Fibroblast of skin of right quadriceps (primary cell): ENCODE data around the gene NWD2.
"Not testable (repeated sequence)": the region's sequence is repeated elsewhere in the genome, so short reads cannot be mapped to it uniquely, and the experiment has no call there.

ENCODE experiments used
- DNase-seq: peaks from one replicate; pipeline ENCODE4 v3.0.0-alpha.2; 2013

The NWD2 gene

DNA sequence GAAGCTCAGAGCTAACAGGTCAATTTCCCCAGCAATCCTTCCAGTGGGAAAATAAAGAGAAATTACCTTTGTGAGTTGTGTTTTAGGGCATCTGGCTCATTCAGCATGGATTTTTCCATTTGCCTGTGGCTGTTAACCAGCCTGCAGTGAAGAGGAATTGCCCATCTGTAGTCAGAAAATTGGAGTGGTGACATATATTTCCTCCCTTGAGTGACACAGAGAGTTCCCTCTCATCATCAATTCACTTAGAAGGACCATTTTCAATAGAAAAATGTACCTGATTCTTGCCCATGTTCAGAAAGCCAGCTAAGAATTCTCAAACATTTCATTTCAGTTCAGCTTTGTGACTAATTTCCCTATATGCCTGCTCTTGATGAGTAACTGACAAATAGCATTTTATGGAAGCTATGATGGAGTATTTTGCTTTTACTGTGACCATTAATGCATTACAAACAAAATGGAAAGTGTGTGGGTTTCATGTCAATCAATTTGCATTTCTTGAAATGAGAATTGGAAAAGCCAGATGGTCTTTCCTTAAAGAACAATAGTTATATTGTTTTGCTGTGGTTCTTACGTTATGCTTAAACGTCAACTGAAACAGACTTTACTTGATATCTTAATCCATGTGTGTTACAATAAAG is 155.8 kb downstream of the NWD2 start:
- no peak for DNase-seq

DNA sequence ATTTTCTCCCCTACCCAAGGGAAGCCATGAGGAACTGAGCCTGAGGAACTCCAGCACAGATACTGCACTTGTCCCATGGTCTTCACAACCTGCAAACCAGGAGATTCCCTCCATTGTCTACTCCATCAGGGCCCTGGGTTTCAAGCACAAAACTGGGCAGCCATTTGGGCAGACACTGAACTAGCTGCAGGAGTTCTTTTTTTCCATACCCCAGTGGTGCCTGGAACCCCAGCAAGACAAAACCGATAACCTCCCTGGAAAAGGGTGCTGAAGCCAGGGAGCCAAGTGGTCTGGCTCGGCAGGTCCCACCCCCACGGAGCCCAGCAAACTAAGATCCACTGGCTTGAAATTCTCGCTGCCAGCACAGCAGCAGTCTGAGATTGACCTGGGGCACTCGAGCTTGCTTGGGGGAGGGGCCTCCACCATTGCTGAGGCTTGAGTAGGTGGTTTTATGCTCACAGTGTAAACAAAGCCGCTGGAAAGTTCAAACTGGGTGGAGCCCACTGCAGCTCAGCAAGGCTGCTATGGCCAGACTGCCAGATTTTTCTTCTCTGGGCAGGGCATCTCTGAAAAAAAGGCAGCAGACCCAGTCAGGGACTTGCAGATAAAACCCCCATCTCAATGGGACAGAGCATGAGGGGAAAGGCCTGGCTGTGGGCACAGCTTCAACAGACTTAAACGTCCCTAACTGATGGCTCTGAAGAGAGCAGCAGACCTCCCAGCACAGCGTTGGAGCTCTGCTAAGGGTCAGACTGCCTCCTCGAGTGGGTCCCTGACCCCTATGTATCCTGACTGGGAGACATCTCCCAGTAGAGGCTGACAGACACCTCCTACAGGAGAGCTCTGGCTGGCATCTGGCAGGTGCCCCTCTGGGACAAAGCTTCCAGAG is 163.6 kb downstream of the NWD2 start:
- DNase-seq: not testable (repeated sequence)

DNA sequence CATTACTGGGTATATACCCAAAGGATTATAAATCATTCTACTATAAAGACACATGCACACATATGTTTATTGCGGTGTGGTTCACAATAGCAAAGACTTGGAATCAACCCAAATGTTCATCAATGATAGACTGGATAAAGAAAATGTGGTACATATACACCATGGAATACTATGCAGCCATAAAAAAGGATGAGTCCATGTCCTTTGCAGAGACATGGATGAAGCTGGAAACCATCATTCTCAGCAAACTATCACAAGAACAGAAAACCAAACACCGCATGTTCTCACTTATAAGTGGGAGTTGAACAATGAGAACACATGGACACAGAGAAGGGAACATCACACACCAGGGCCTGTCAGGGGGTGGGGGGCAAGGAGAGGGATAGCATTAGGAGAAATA is 169.1 kb downstream of the NWD2 start:
- not testable (repeated sequence) for DNase-seq

DNA sequence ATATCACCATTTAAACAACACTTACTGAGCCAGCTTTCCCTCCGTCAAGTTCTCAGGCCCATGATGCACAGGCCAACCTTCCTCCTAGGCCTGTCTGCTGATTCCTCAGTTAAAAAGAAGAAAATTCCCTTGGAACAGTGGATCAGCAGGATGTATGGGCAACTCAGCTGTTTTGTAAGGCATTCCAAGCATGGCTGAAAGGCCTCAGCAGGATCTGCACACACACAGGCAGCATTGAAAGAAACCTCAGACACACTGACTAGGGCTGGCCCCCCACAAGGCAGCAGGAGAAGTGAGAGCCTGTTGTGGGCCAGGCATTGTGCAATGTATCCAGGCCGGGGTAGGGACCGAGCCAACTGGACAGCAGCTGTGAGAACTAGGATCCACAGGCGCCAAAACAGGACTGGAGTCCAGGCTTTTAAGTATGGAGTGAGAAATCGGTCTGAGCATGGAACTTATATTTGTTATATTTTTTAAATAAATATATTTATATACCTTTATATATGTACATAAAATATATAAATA is 171.4 kb downstream of the NWD2 start:
- DNase-seq: no peak

DNA sequence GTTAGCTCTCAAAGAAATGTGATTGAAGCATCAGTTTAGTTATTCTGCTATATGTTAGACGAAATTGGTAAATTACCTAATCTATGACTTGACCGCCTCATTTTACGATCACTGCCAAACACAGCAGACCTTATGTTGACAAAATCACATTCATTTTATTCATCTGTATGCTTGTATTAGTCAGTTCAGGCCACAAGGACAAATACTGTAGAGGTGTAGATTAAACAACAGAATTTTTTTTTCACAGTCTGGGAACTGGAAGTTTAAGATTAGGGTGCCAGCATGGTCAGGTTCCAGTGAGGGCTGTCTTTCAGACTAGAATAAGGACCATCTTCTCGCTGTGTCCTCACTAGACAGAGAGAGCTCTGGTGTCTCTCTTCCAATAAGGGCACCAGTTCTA is 177.1 kb downstream of the NWD2 start:
- no peak for DNase-seq

DNA sequence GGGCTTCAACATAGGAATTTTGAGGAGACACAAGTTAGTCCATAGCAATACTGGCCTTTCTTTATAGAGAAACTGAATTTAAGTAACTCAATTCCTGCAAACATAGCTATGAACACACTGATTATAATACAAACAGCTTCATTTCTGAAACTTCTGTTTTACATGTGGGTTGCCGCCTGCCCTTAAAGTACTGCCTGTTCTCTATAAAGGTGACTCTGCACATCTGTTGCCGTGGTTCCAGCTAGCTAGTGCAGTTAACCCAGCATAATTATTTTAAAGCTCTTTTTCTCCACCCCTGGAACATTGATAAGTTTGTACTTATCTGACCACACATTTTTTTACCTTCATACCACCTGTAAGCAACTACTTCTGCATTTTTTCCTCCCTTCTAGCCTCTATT is 177.6 kb downstream of the NWD2 start:
- no peak for DNase-seq

DNA sequence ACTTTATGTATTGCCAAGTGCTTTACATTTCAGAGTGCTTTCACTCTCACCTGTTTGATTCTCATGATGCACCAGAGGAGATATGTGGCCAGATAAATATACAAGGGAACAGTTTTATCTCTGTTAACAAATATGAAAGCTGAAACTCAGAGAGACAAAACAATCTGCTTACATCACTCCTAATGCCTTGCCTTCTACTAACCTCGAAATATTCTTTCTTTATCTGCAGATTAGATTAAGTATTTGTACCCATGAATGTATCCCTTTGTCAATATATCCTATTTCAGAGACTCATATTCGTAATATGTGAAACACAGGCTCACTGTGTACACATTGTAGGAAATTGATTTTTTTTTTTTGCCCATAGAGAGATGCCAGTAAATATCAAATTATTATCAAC is 178.1 kb downstream of the NWD2 start:
- DNase-seq: no peak

DNA sequence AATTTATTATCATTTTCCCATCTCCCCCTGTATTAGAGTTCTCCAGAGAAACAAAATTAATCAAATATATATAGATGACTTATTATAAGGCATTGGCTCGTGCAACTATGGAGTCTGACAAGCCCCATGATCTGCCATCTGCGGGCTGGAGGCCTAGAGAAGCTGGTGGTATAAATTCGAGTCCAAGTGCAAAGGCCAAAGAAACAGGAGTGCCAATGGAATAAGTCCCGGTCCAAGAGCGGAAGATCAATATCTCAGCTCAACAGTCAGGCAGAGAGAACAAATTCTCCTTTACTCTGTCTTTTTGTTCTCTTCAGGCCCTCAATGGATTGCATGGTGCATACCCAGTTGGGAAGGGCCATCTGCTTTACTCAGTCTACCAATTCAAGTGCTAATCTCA is 178.8 kb downstream of the NWD2 start:
- DNase-seq: no peak

DNA sequence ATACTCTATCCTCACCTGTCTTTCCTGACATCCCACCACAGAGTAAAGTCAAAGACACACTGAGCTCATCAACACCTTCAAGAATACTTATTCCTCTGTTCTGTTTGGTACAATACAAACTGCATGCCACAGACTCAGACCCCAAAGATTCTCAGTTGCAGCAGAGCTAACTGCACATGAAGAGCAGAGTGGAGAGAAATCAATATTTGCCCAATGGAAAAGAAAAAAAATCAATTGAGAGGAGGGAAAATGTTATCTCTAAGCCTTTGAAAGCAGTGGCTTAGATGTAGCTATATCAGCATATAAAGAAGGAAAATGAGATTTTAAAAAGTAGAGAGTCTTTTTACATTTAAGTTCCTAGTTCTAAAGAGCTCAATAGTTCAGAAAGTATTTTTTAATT is 180.2 kb downstream of the NWD2 start:
- no peak for DNase-seq

DNA sequence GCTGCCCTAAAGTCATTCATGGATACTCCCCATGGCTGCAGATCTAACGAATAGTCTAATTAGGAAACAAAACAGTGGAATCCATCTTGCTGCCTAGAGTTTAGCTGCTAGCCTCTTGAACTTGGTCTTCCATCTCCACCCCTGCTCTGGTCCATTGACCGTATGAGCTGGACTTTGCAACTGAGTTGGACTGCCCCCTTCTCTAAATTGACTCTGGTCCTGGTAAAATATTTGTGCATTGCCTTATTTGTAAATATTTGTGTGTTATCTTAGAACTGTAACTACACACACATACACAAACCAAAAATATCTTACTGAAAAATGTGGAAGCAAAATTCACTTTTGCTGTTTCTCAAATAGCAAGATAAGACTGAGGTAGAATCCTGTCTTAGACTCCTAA is 181.3 kb downstream of the NWD2 start:
- no peak for DNase-seq

DNA sequence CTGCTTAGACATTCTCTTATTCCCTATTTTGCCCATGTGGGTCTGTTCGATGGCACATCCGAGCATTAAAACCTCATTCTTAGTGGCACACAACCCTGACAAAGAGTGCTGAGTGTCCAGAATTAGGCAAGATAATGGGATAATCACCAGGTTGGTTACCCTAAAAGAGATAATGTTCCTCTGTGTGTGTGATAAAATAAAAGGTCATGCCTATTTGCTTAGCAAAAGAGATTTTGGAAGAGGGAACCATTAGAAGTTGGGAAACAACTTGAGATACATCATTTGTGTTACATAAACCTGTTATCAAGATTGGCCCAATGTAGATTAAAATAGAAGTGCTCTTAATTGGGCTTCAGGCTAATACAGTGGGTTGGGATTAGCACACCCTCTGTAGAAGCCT is 182.7 kb downstream of the NWD2 start:
- no peak for DNase-seq

DNA sequence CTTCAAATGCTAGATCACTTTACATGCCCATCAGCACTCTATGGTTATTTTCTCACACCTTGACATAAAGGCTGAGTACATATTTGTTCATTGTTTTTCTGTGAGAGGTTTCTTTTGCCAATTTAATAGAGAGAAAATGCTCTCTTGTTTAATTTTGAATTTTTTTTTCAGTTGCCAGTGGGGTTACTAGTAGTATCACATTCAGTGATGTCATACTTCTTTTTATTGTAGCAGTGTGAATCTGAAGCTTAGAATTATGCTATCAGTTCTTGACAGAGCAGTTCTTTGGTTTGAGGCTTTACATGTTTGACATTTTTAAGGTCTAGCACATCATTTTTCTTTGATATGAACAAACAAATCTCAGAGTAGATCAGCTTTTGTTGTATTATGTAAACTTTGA is 185.4 kb downstream of the NWD2 start:
- no peak for DNase-seq

DNA sequence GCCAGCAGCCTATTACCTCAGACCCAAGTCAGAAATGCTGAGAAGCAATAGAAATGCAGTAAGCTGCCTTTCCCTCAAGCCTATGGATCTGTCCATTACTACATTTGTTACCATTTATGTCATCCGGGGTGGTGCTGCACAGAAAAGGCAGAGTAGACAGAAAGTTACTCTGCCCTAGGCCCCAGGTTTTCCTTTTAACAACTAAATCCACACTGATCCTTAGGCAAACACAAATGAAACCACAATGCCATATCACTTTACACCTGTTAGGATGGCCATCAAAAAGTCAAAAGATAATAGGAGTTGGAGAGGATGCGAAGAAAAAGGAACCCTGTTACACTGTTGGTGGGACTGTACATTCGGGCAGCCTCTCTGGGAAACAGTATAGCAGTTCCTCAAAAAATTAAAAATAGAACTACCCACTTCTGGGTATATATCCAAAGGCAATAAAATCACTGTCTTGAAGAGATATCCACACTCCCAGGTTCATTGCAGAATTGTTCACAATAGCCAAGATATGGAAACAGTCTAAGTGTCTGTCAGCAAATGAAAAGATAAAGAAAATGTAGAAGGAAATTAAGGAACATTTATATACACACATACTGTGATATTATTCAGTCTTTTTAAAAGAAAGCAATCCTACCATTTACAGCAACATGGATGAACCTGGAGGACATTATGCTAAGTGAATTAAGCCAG is 186.3 kb downstream of the NWD2 start:
- DNase-seq: no peak

DNA sequence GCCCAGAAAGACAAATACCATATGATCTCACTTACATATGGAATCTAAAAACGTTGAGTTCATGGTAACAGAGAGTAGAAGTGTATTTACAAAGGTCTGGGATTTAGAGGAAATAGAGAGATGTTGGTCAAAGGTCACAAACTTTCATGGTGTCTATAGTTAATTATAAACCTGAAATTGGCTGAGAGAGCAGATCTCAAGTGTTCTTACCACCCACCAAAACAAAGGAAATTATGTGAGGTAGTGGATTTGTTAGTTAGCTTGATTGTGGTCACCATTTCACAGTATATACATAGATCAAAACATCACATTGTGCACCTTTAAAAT is 186.8 kb downstream of the NWD2 start:
- DNase-seq: no peak

DNA sequence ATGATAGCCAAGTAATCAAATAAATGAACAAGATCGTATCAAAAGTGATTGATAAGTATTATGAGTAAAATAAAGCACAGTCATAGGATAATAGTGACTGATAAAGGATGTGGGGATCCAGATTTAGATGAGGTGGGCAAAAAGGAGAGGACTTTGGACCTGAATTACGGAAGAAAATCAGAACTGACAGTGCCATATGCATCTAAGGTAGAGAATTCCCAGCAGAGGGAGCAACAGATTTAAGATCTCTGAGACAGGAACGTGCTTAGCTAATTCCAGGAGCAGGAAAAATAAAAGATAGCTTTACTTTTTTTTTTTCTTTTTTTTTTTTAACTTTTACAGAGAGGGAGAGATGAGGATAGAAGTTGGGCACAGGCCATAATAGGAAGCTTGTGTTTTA is 189.9 kb downstream of the NWD2 start:
- DNase-seq: no peak

DNA sequence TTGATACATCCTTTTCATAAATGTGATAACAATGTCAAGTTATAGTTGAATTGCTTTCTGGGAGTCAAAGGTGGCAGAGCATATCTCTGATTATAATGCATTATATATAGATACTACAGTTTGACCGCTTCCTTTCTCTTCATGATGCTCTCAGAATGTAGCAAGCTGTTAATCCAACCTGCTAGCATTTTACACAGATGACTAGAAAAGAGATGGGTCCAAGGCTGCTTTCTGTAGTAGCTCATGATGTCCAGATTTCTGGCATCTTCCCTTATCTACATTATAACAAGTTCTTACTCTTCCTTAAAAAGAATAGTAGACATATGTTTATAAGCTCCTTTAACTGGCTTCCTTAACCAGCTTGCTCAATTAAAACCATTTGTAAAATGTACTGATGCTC is 192.0 kb downstream of the NWD2 start:
- no peak for DNase-seq

DNA sequence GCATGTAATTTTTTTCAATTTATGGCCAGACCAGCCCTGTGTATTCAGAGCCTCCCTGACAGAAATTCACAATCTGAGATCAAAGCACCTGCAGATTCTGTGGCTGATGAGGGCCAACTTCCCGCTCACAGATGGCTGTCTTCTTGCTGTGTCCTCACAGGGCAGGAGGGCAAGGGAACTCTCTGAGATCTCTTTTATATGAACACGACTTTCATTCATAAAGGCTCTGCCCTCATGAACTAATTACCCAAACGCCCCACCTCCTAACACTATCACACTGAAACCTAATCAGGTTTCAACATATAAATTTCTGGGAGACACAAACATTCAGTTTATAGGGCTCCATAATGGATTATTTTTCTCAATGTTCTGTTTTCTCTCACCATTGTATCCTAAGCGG is 192.6 kb downstream of the NWD2 start:
- DNase-seq: no peak

DNA sequence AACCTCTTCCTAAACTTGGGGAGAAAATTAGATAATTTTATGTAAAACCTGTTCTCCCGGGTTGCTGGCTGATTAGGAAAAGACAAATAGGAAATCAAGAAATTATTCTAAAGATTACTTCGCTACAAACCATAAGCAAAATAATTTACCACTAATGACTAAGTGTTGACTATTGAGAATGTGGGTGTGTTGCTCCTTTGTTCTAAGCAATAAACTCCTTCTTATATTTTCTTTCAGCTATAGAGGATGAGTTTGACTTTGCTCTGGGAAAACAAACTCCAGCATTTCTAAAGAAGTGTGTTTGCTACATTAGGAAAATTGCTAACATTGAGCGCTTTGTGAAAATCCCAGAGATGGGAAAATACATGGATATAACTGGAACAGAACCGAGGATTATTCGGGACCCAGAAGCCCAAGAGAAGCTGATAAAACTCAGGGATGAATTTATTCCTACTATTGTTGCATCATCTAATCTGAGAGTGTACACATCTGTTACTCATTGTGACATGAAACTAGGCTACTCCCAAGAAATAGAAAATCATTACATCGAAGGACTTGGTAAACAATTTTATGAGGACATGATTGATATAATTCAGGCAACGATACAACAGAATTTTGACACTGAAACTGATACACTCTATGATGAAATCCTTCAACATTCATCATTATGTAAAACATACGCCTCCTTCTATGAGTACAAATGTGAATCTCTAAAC is 194.2 kb downstream of the NWD2 start:
- no peak for DNase-seq

DNA sequence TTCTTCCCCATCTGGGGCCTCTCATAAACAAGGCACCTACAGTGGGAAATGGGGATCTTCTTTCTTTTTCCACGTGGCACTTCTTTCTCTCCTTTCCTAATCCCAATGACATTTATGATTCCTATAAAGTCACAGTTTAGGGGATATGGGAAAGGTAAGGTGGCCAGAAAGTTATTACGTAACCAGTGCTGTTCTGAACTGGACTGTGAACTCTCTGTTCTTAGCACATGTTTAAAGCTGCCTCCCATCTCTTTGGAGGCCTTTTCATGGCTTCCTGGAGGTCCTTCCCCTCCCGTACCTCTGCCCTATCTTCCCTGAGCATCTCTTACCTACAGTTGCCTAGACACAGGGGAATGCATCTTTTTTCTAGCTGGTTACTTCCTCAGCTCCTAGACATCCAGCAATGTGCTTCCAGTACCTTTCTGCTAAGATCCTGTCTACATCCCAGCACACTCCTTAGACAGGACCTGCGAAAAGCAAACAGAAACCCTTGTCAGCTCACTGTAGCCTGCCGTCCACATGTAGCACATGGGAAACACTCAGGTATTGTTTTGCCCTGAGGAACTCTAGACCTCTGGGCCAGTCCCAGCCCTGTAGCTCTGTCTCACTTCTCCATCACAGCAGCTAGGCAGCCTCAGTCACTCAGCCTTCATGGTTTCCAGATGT is 195.4 kb downstream of the NWD2 start:
- DNase-seq: no peak

DNA sequence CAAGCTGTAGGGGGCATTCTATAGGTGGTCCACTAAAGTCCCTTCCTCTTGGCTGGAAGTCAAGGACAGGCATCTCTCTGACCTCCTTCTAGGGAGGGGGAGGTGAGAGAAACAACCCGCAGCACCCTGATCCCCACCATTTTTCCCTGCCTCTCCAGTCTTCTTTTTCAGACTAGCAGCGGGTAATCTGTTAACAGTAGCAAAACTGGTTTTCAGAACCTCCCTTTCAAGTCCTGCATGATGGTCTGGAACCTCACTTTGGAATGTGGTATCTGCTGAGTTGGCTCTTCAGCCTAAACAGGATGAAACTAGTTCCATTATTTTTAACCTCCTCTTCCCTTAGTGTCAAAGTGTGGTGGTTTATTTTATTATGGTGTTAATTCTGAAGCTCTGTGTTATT is 196.0 kb downstream of the NWD2 start:
- no peak for DNase-seq

DNA sequence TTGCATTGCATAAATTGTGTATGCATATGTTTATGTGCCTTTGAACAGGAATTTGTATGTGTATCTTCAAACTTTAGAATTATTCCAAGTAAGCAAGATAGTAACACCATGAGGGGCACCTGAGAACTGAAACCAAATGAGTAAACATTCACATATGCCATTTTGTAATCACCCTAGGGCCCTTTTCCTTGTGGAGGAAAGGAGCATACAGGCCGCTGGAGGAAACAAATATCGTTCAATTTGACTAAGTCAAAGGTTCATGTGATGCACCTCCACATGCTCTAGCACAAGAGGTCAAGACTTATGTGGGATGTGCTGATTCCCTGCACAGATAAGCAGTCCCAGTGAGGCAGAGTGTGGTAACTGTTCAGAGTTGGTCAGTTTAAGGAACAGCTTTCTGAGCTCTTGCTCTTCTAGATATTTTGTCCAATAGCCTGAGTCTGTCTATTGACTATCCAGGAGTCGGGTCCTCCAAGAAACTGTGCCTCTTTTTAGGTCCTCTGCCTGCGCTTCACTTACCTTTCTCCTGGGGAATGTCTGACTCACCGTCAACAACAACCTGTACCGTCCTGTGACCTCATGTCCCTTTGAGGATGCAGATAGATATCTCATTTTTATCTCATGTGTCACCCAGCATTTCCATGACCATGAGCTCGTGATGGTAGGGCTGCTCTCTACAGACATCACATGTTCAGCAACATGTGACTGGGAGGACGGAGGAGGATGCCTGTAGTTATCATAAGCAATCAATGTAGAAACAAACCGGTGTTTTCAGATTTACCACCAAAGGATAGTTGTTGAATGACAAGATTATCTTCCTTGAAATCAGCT is 196.9 kb downstream of the NWD2 start:
- no peak for DNase-seq

DNA sequence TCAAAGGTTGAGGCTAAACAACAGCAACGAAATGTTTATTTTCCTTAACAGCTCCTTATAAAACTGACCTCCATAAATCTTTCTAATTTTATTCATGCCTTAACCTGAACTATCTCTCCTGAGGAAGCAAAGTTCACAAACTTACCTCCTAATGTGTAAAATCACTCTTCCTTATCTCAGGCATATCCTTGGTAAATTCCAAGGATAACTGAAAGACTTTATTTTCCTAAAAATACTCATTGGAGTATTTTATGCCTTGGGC is 197.4 kb downstream of the NWD2 start:
- DNase-seq: no peak
